ENCODE results near the gene NCBP3.
"Not testable (repeated sequence)": the region's sequence is repeated elsewhere in the genome, so short reads cannot be mapped to it uniquely, and the experiment has no call there.

NCBP3 gene

GRCh38 chr17:3861761-3862681 is 16.0 kb upstream of the NCBP3 start:
- H3K4me3 ChIP-seq (ENCODE audit: low read depth in 1 of 2, low read length in 1 of 2), result no peak overlapping the region
- H3K27ac ChIP-seq, result no peak overlapping the region
- no peaks in the 10 kb centered on the region for H3K9me3 ChIP-seq
- H3K4me1 ChIP-seq (ENCODE audit: control insufficient read depth in 1 of 2, insufficient read depth in 1 of 2, low read depth in 1 of 2, low read length in 1 of 2), result no peaks in the 10 kb centered on the region
- no peaks in the 10 kb centered on the region for H3K27me3 ChIP-seq
- peaks cover 34% of the 10 kb centered on the region for H3K36me3 ChIP-seq
- no peak for TF ChIP-seq CTCF (IDR thresholded peaks at IDR 0.05)

GRCh38 chr17:3860939-3861700 is 15.1 kb upstream of the NCBP3 start:
- Histone ChIP-seq H3K27ac (no peak overlapping the region), H3K4me3 (ENCODE audit: low read depth in 1 of 2, low read length in 1 of 2) (no peak overlapping the region), H3K4me1 (ENCODE audit: control insufficient read depth in 1 of 2, insufficient read depth in 1 of 2, low read depth in 1 of 2, low read length in 1 of 2) (no peaks in the 10 kb centered on the region), H3K36me3 (peaks cover 34% of the 10 kb centered on the region), H3K9me3 (no peaks in the 10 kb centered on the region), H3K27me3 (no peaks in the 10 kb centered on the region)
- no peak for TF ChIP-seq CTCF (IDR thresholded peaks at IDR 0.05)

GRCh38 chr17:3859940-3860339 is 13.9 kb upstream of the NCBP3 start:
- Histone ChIP-seq H3K9me3 (no peaks in the 10 kb centered on the region), H3K4me3 (ENCODE audit: low read depth in 1 of 2, low read length in 1 of 2) (no peak overlapping the region), H3K4me1 (ENCODE audit: control insufficient read depth in 1 of 2, insufficient read depth in 1 of 2, low read depth in 1 of 2, low read length in 1 of 2) (no peaks in the 10 kb centered on the region), H3K36me3 (peaks cover 25% of the 10 kb centered on the region), H3K27me3 (no peaks in the 10 kb centered on the region), H3K27ac (no peak overlapping the region)
- TF ChIP-seq CTCF (IDR thresholded peaks at IDR 0.05), result no peak

- no peaks in the 10 kb centered on the region for H3K27me3 ChIP-seq
- no peak overlapping the region for H3K4me3 ChIP-seq (ENCODE audit: low read depth in 1 of 2, low read length in 1 of 2)
- H3K9me3 ChIP-seq, result no peaks in the 10 kb centered on the region
- no peak for TF ChIP-seq CTCF (IDR thresholded peaks at IDR 0.05)
- peaks cover 19% of the 10 kb centered on the region for H3K36me3 ChIP-seq
- no peak overlapping the region for H3K27ac ChIP-seq
- H3K4me1 ChIP-seq (ENCODE audit: control insufficient read depth in 1 of 2, insufficient read depth in 1 of 2, low read depth in 1 of 2, low read length in 1 of 2), result no peaks in the 10 kb centered on the region
These were observed 11.4 kb upstream of the NCBP3 start for GRCh38 chr17:3857261-3858105.

GRCh38 chr17:3854204-3854603 is 8.2 kb upstream of the NCBP3 start:
- H3K4me1 ChIP-seq (ENCODE audit: control insufficient read depth in 1 of 2, insufficient read depth in 1 of 2, low read depth in 1 of 2, low read length in 1 of 2); H3K27ac ChIP-seq; H3K36me3 ChIP-seq; H3K27me3 ChIP-seq; H3K4me3 ChIP-seq (ENCODE audit: low read depth in 1 of 2, low read length in 1 of 2); H3K9me3 ChIP-seq: not testable (repeated sequence)
